NCI-H526 treated with DMSO at 0.1 percent for 48 hours (cell line): ENCODE results near the gene DCTN2.
"Not testable (repeated sequence)": the region's sequence is repeated elsewhere in the genome, so short reads cannot be mapped to it uniquely, and the experiment has no call there.

ENCODE experiments used
- DNase-seq: peaks from one replicate; lab custom pipeline; 2025; lab: John Stamatoyannopoulos, UW

DCTN2 gene

DNA sequence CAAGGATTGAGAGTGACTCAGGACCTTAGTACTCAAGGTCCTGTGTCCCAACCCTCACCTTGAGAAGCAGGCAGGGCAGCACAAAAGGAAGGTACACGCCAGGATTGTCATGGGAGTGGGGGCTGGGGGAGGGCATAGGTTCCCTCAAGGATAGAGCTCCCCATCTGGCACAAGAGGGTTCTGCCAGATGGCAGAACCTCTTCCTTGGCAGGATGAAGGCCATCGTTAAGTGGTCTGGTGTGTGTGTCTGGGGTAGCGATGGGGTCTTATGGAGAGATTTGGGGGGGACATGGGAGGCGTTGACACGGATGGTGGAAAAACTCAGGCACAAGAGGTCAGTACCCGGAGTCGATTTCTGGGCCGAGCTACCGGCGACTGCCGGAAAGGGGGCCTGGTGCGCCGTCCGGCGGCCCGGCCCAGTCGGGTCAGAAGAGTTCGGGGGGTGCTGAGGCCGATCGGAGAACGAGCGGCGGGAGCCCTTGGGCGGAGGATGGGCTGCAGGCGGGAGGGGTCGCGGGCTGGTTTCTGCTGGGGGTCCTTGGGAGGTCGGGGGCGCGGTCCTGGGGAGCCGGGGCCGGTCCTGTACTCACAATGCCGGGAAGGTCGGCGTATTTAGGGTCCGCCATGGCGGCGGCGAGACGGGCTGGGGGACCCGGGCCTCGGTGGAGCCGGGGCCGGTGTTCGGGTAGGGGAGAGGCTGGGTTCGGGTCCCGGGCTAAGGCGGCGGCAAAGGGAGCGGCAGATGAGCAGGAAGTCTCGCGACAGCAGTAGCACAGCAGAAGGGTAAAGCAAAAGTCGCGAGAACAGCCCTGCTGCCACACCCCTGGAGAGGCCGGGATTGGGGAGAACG lies at the start of gene DCTN2:
DCTN2 (minus strand) TSS at position 755 of the 850 bp plus-strand sequence; CDS start at position 626, 129 bp downstream.
- peak; percentile 96 for DNase-seq

DNA sequence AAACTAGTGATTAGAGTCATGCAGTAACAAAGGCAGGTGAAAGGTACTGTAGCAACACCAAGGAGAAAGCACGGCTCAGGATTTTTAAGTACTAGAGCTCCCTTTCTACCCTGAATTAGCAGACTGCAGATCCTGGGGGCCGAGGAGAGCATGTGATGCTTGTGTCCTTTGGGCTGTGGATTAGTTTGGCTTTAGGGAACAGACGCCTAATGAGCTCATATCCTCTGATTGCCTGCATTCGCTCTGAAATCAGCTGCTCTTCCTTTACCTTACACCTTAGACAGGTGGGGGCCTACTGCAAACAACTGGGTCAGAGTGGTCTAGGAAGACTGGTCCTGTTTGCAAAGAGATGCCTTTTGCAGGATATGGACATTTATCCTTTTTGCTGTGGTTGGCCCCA lies 46.2 kb upstream of the DCTN2 start:
- DNase-seq: no peak

DNA sequence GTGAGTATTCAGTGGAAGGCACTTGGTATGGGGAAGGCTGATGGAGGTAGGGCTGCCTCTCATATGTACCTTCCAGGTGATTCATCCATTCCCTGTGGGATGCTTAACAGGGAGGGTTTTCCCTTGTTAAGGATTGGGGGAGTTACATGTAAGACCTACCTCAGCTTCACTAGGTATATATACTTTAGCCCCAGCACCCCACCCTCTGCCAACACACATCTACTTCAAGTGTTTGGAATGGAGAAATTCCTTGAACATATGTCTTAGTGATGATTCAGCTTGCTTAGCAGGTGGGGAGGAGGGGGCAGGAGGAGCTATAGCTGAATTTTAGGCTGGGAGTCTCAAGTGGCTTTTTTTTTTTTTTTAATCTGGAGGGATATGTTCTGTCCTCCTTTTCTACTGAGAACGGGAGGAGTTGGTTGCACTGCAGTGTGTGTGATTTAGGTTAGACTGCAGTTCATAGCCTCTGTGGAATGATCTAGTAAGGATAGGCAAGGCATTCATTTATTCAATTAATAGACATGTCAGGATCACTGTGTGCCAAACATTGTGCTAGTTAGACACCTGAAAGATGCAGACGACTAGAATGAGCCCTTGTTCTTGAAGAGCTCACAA lies 45.7 kb upstream of the DCTN2 start:
- no peak for DNase-seq

DNA sequence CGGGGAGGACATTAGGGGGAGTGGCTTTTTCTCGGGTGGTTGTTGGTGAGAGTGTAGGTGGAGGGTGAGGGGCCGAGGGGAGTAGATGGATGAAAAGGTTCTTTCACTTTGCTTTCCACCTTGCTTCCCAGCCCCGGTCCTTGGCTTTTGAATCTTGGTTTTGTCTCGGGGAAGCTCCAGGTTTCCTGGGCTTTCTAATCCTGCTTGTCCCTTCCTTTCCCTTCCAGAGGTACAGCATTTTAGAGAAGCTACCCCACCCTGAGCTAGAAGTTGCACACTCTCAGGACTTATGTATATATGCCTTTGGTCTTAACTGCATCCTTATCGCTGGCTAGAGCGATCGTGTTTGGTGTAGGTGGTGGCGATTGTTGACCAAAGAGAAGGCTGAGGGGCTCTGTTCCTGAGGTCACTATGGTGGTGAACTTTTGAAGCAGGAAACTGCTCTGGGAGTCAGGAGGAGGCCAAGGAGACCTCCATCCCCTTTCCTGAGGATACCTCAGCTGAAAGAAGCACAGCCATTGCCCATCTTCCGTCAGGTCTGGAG lies 44.9 kb upstream of the DCTN2 start:
- DNase-seq: no peak

DNA sequence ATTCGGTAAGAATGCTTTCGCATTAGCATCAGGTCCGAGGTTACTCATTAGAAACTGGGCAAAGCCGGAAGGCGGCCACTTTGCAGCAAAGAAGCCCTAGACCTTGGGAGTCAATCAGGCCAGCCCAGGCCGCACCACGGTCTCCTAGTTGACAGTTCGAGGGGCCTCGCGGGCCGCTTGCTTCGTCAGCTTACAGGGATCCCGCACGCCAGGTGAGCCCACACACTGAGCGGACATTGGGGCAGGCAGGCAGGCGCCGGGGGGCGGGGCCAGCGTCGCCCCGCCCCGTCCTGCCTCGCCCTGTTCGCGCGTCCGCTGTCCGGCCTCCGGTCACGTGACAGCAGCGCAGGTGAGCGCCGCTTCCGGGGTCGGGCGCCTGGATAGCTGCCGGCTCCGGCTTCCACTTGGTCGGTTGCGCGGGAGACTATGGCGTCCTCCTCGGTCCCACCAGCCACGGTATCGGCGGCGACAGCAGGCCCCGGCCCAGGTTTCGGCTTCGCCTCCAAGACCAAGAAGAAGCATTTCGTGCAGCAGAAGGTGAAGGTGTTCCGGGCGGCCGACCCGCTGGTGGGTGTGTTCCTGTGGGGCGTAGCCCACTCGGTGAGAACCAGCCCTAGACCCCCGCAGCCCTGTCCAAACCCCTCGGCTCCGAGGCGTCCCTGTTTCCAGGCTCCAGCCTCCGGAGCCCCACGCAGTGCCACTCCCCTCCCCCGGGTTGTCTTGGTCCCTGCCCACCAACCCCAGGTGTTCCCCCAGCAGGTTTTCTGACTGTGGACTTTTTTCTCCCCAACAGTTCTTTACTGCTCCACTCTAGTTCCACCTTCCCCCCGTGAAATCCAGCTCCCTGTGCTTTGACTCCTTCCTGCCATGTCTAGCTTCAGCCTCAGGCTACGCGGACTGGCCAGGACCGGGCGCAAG lies 44.1 kb upstream of the DCTN2 start, which contains the start of gene PIP4K2C:
PIP4K2C (plus strand) TSS at position 329 of the 918 bp plus-strand sequence; CDS start at position 427, 98 bp downstream.
- peak; percentile 60 for DNase-seq

DNA sequence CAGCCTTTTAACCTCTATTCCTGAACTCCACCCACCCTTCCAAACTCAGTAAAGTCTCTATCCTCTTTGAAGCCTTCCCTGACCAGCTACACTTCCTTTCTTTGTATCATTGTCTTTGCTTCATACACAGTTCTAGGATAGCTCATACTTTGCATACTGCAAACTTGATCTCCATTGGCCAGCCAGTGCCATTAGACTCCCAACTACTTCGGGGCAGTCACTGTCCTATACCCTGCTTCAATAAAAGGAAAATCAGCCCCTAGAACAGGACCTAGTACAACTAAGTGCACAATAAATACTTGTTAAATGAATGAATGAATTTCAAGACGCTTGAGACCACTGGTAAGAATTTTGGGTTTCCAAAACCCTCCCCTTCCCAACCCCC lies 43.5 kb upstream of the DCTN2 start:
- peak; percentile 43 for DNase-seq

DNA sequence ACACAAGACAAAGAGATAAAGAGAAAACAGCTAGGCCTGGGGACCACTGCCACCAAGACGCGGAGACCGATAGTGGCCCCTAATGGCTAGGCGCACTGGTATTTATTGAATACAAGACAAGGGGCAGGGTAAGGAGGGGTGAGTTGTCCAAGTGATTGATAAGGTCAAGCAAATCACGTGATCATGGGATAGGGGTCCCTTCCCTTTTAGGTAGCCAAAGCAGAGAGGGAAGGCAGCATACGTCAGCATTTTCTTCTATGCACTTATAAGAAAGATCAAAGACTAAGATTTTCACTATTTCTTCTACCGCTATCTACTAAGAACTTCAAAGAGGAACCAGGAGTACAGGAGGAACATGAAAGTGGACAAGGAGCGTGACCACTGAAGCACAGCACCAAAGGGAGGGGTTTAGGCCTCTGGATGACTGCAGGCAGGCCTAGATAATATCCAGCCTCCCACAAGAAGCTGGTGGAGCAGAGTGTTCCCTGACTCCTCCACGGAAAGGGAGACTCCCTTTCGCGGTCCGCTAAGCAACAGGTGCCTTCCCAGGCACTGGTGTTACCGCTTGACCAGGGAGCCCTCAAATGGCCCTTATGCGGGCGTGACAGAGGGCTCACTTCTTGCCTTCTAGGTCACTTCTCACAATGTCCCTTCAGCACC lies 42.1 kb upstream of the DCTN2 start:
- not testable (repeated sequence) for DNase-seq

DNA sequence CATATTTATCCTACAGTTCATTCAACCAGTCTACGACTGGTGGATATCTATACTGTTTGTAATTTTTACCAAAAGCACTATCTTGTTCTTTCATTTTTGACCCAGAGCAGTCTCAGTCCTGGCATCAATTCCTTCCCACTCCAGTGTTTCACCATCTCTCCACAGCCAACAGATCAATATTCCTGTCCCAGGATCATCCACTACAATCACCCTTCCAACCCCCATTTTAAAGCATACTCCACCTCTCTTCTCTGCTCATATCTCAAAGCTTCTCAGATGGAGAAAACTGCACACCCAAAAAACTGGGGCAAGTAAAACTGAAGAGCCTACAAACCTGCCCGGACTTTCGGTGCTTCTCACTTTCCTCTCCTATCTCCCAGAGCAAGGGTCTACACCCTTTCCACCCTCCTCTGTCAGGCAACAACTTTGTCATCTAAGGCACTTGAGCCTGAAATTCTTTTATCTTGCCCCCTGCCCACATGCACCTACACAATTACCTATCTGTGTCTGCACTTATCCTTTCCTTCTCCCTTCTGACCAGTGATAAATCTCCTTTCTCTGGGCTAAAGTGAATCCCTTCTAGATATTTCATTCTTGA lies 39.9 kb upstream of the DCTN2 start:
- DNase-seq: no peak

DNA sequence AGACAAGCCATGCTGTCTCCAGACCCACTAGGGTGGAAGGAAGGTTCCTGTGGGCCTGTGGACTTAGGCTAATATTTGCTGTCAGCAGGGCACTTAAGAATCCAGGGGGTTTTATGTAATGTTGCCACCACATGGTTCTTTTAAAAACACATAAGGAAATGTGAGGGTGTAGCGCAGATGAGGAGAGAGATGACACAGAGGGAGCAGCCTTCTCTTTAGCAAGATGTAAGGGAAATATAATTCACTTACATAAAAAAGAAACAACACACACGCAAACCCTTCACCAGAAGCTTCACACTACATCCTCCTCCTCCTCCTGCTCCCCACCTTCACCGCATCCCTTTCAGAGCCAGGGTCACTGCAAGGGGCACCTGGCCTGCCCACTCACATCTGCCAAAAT lies 39.1 kb upstream of the DCTN2 start:
- no peak for DNase-seq

DNA sequence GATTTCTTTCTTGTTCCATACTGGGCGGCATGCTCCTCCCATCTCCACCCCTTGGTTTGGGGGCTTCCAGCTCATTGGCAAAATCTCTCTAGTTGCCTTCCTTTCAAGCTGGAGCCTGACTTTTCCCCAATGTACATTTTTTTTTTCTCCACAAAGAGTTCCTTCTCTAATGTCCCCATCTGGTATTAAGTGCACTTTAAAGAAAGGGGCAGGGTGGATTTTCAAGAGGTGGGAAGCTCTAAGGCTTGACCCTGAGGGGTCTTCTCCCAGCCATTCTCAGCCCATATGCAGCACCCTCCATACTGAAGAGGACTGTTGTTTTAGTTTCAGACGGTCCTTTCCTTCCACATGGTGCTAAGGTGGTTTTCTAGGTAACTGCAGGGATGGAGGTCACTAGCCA lies 38.2 kb upstream of the DCTN2 start:
- no peak for DNase-seq

DNA sequence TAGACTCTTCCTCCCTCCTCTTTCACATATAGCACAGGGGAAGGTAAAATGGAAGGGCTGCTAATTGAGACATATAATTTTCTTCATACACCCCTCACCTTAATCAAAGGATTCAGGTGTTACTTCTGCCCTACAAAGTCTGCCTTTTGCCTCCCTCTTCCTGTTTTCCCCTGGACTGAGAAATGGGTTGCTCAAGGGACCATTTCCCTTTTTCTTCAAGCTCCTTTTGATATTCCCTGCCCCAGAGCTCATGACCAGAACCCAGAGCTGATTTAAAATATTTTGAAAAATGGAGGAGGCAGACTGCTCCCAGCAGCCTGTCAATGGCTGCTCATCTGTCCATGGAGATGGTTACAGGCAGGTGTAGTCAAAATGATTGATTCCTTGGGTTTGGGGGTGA lies 37.7 kb upstream of the DCTN2 start:
- no peak for DNase-seq

DNA sequence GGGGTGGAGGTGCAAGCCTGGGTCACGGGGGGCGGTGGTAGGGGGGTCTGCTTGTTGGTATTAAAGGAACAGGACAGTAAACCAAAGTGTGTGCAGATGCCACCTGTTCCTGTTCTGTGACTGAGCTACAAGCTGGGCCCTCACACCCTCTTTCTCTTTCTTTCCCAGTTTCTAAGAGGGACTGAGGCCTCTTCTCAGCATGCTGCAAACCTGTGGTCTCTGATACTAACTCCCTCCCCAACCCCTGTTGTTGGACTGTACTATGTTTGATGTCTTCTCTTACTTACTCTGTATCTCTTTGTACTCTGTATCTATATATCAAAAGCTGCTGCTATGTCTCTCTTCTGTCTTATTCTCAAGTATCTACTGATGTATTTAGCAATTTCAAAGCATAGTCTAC lies 37.1 kb upstream of the DCTN2 start:
- DNase-seq: no peak

DNA sequence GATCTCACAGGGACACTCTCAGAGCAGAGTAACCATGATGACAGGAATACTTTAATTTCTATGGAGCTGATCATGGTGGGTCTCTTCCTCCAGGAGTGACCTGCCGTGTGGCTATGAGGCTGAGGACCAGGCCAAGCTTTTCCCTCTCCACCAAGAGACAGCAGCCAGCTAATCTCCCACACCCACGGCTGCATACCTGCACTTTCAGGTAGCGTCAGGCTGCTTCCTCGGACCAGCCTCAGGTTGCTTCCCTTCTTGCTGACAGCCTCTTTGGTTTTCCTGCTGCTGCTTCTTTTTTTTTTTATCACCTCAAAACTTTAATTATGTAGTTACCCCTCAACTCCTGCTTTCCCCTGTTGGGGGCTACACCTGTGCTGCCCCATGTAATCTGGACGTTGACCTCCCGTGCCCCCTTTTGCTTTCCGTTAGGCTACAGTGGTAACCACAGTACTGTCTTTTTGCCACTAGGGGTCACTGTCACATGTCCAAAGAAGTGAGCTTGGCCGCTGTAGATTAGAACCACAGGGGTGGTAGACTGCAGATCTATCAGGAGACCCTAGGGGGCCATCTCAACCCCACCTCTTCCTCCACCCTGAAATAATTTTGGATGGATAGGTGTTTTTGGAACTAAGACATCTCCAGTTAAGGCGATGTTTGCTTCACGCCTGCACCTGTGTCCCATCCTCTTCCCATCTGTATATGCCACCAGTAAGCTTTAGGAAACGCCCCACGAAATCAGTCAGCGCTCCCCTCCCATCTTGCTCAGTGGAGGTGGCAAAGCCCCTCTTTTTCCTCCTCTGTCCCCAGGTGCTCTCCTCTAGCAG lies 36.2 kb upstream of the DCTN2 start:
- peak; percentile 49 for DNase-seq

DNA sequence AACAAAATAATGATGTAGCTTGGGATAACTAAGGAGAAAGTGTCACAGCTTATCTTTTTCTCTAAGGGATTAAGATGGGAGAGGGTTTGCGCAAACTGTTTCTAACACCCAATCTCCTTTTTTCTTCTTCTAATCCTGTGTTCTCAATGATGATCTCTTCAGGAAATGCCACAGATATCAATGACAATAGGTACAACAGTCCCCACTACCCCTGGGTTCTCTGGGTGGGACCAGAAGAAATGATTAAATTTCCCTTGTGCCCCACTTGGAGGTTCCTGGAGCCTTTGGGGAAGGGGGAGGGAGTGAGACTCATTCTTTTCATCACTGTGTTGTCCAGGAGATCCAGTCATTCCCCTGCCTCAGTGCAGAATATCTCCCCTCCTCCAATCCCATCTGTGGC lies 35.4 kb upstream of the DCTN2 start:
- DNase-seq: no peak

DNA sequence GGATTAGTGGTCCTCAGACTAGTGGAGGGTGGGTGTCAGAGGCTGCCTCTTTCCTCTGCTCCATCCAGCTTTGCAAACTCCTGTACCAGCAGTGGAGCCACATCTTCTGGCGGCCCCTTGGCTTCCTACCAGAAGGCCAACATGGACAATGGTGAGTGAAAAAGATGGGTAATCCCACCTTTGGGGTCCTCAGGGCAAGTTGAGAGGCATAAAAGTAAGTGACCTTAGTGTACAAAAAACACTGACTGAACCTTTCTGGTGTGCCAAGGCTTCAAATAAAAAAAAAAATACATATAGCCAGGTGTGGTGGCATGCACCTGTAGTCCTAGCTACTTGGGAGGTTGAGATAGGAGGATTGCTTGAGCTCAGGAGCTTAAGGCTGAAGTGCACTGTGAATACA lies 34.8 kb upstream of the DCTN2 start:
- no peak for DNase-seq

DNA sequence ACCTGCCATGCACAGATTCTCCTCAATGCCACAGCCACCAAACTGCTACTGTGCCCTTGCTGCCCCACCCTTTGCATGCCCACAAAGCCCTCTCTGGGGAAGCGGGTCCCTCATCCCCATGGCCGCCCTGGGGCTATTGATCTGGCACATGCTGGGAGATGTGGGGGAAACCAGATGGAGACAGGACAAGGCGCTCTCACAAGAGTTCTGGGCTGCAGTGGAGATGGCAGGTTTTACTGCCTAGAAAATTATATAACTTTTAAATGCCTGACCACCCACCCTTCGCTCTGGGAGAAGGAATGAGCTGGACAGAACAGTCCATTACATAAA lies 33.4 kb upstream of the DCTN2 start:
- DNase-seq: no peak

DNA sequence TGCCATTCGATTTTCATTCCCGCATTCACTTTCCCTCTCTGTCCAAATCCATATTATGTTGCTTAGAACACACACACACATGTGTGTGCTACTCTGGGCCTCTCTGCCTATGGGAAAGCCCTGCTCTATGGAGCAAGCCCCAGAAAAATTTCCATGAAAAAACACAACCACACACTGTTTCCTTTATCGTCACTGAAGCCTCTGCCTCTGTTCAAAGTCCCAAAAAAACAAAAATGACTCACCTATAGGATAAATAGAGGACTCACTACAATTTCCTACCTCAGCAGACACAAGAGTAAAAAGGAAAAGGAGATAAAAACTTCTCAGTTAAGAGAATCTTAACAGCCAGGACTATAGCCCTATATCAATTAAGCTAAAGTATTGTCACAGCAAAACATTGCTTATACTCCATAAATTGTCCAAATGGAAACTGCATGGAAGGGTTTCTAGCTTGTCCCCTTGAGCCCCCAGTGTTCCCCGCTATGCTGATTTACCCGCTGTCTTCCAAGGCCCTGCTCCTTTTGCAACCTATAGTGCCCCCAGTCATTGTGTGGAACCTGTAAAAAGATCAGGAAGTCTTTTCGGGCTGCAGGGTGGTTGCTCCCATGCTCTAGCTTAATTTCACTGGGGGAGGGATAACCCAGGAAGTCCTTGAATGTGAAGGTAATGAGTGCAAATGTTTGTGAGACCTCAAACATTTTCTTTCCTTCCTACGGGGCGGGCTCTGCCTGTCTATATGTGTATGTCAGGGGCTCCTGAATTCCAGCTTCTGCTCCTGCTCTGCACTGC lies 32.9 kb upstream of the DCTN2 start:
- no peak for DNase-seq

DNA sequence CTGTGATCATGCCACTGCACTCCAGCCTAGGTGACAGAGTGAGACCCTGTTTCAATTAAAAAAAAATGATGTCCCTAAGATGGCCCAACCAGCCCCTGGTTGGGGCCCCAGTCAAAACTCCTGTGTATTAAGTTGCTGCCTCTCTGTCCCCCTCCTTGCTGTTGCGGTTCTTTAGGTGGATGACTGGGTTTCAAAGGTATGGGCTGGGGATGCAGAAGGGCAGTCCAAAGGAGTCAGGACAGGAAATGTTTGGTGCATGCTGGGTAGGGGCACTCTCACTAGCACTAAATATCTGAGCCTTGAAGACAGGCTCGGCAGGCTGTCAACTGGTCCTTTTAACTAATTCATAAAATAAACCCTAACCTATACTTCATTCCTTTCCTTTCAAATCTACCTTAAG lies 32.0 kb upstream of the DCTN2 start:
- no peak for DNase-seq

DNA sequence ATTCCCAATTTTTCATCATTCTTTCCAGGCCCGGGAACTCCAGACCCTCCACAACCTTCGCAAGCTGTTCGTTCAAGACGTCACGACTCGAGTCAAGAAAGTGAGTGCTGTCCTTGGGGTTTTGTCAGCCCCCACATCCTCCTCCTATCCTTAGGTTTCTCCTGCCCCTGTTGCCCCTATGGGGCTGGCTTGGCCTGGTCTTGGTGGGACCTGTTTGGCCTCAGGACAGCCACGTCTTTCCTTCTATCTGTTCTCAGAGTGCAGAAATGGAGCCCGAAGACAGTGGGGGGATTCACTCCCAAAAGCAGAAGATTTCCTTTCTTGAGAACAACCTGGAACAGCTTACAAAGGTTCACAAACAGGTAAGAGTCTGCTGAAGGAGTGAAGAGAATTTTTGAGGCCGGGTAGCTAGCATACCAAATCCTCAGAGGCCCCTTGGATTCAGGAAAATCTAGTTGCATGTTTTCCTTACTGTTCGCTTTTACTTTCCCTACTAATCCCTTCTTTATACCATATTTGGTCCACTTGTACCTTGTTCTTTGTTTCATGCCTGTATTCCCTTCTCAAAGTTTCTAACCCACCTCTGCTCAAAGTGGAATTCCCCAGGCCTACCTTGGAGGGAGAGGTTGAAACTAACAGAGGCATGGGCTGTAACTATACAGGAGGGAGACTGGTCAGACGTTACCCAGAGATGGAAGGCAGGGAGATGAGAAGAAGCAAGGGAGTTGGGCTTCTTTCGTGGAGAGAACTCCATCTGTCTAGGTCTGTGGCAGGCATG lies 31.2 kb upstream of the DCTN2 start:
- DNase-seq: no peak
